ENCODE data around the gene MEIS1.

MEIS1 gene

GRCh38 chr2:66579186-66580126 is 144.5 kb downstream of the MEIS1 start:
- no peaks in the 10 kb centered on the region for H3K9me3 ChIP-seq (replicated peaks; ENCODE audit: insufficient read depth, low read length)
- H3K4me2 ChIP-seq (ENCODE audit: low read depth, low read length): no peak overlapping the region
- H4K20me1 ChIP-seq (ENCODE audit: insufficient read depth, low read length): no peaks in the 10 kb centered on the region

GRCh38 chr2:66580166-66581049 is 145.5 kb downstream of the MEIS1 start:
- DNase-seq: no peak
- Histone ChIP-seq H3K9ac (ENCODE audit: low read length) (no peak overlapping the region), H3K4me3 (ENCODE audit: low read length) (no peak overlapping the region), H2AFZ (ENCODE audit: low read length) (no peak overlapping the region), H3K9me2 (replicated peaks; ENCODE audit: insufficient read depth, low read length) (no peaks in the 10 kb centered on the region), H4K20me1 (ENCODE audit: insufficient read depth, low read length) (no peaks in the 10 kb centered on the region), H3F3A (ENCODE audit: insufficient read depth, low read length) (no peaks in the 10 kb centered on the region), H3K27ac (ENCODE audit: low read length) (no peak overlapping the region), H3K9me3 (replicated peaks; ENCODE audit: insufficient read depth, low read length) (no peaks in the 10 kb centered on the region), H3K4me1 (ENCODE audit: low read length) (no peaks in the 10 kb centered on the region), H3K4me2 (ENCODE audit: low read depth, low read length) (no peak overlapping the region), H3K36me3 (replicated peaks; ENCODE audit: insufficient read depth, low read length) (no peaks in the 10 kb centered on the region), H3K79me2 (ENCODE audit: low read length) (no peaks in the 10 kb centered on the region), H3K27me3 (replicated peaks; ENCODE audit: insufficient read depth, low read length) (no peaks in the 10 kb centered on the region)
- TF ChIP-seq EZH2phosphoT487 (IDR thresholded peaks at IDR 0.05; ENCODE audit: low read length): no peak
- no peak for TF ChIP-seq EZH2 (optimal IDR thresholded peaks at IDR 0.05; ENCODE audit: low read depth, low read length)
- no peak for TF ChIP-seq CTCF (IDR thresholded peaks at IDR 0.05; ENCODE audit: low read length)

More at GRCh38 chr2:66579186-66580126, 144.5 kb downstream of the MEIS1 start:
- no peak for DNase-seq
- Histone ChIP-seq H3F3A (ENCODE audit: insufficient read depth, low read length) (no peaks in the 10 kb centered on the region), H3K9me2 (replicated peaks; ENCODE audit: insufficient read depth, low read length) (no peaks in the 10 kb centered on the region), H3K4me1 (ENCODE audit: low read length) (no peaks in the 10 kb centered on the region), H3K79me2 (ENCODE audit: low read length) (no peaks in the 10 kb centered on the region), H3K27me3 (replicated peaks; ENCODE audit: insufficient read depth, low read length) (no peaks in the 10 kb centered on the region), H2AFZ (ENCODE audit: low read length) (no peak overlapping the region), H3K4me3 (ENCODE audit: low read length) (no peak overlapping the region), H3K27ac (ENCODE audit: low read length) (no peak overlapping the region), H3K9ac (ENCODE audit: low read length) (no peak overlapping the region), H3K36me3 (replicated peaks; ENCODE audit: insufficient read depth, low read length) (no peaks in the 10 kb centered on the region)
- no peak for TF ChIP-seq CTCF (IDR thresholded peaks at IDR 0.05; ENCODE audit: low read length)
- TF ChIP-seq EZH2phosphoT487 (IDR thresholded peaks at IDR 0.05; ENCODE audit: low read length): no peak
- no peak for TF ChIP-seq EZH2 (optimal IDR thresholded peaks at IDR 0.05; ENCODE audit: low read depth, low read length)

GRCh38 chr2:66581339-66582103 is 146.6 kb downstream of the MEIS1 start:
- DNase-seq: no peak
- no peaks in the 10 kb centered on the region for H3K4me1 ChIP-seq (ENCODE audit: low read length)
- no peaks in the 10 kb centered on the region for H3K9me2 ChIP-seq (replicated peaks; ENCODE audit: insufficient read depth, low read length)
- H2AFZ ChIP-seq (ENCODE audit: low read length): no peak overlapping the region
- H3K4me3 ChIP-seq (ENCODE audit: low read length): no peak overlapping the region
- H4K20me1 ChIP-seq (ENCODE audit: insufficient read depth, low read length): no peaks in the 10 kb centered on the region
- no peak overlapping the region for H3K27ac ChIP-seq (ENCODE audit: low read length)
- H3K4me2 ChIP-seq (ENCODE audit: low read depth, low read length): no peak overlapping the region
- no peaks in the 10 kb centered on the region for H3K27me3 ChIP-seq (replicated peaks; ENCODE audit: insufficient read depth, low read length)
- no peak overlapping the region for H3K9ac ChIP-seq (ENCODE audit: low read length)
- TF ChIP-seq EZH2 (optimal IDR thresholded peaks at IDR 0.05; ENCODE audit: low read depth, low read length) (no peak), EZH2phosphoT487 (IDR thresholded peaks at IDR 0.05; ENCODE audit: low read length) (no peak), CTCF (IDR thresholded peaks at IDR 0.05; ENCODE audit: low read length) (no peak)
- H3K9me3 ChIP-seq (replicated peaks; ENCODE audit: insufficient read depth, low read length): no peaks in the 10 kb centered on the region
- no peaks in the 10 kb centered on the region for H3F3A ChIP-seq (ENCODE audit: insufficient read depth, low read length)
- H3K79me2 ChIP-seq (ENCODE audit: low read length): no peaks in the 10 kb centered on the region
- H3K36me3 ChIP-seq (replicated peaks; ENCODE audit: insufficient read depth, low read length): no peaks in the 10 kb centered on the region
